AML-193 (cell line): ENCODE results near the gene BCAS4.

Source experiments
- DNase-seq, 2 experiments: peaks; one replicate each; lab custom pipeline; 2025; lab: John Stamatoyannopoulos, UW

BCAS4 gene

DNA sequence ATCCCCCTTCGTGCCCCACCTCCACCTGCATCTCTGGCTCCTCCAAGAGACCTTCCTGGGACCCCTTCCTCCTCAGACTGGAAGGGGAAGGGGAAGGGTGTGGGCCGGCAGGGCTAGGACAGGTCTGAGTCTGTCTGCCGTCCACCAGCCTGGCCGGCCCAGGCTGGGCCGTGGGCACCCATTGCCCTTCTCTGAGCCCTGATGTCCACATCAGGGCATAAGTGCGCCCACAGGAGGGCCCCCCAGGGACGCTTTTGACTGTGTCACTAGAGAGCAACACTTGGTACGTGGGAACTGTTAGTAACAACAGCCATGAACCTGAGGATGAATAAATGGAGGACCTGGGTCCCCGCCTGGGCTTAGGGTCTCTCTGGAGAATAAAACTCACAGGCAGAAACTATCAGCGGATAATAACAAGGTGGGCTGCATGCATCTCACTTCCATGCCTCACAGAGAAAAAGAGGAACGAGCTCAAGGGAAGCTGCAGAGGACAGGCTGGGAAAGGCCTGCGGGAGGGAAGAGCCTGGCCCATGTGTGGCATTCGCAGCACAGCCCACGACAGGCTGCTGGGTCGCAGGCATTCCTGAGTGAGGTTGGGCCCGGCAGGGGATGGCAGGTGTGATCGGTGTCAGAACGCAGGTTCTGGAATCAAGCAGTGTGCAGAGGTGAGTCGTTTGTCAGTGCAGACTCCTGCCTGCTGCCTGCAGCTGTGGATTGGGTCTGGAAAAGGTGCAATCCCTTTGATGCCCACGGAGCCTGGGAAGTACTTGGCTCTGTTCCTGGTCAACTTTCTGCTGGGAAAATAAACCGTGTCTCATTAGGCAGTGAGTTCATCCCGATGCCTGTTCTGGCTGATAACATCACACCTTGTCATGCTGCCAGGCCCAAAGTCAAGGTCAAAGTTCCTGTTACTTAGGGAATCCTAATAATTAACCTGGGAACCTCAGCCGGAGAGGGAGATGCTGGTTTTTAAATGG is 60.9 kb downstream of the BCAS4 start:
- no peak for DNase-seq

DNA sequence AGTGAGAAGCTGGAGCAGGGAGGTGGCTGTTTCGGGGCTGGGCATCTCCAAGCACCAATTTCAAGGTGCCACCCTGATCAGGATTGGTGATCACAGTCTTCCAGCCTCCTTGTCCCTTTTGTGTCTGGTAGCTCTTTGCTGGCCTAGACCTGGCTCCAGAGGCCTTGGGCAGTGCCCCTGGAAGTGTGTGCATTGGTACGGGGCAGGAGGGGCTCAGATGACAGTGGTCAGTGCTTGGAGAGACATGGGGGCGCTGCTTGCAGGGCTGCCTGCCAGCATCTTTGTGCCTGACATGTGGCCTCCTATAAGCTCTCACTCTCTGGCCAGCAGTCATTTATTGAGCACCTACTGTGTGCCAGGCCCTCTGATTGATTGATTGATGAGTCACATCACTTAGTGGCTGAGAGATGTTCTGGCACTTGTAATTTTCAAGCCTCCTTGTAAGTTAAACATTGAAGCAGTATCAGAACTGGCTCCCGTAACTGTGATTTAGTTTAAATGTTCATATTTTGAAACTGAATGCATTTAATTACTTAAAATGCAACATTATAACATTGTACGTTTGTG is 61.7 kb downstream of the BCAS4 start:
- DNase-seq, result no peak

DNA sequence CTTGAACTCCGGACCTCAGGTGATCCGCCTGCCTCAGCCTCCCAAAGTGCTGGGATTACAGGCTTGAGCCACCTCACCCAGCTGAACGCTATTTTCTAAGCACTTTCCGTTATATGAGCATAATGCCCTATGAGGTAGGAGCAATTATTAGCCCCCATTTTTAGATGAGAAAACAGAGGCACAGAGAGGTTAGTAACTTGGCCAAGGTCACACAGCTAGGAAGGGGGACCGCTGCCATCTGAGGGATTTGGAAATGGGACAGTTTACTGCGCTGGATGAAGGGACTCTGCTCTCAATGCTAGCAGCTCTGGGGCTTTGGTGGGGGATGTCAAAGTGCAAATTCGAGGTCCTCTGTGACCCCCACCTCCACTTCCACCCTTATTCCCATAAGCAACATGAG is 62.5 kb downstream of the BCAS4 start:
- no peak for DNase-seq

DNA sequence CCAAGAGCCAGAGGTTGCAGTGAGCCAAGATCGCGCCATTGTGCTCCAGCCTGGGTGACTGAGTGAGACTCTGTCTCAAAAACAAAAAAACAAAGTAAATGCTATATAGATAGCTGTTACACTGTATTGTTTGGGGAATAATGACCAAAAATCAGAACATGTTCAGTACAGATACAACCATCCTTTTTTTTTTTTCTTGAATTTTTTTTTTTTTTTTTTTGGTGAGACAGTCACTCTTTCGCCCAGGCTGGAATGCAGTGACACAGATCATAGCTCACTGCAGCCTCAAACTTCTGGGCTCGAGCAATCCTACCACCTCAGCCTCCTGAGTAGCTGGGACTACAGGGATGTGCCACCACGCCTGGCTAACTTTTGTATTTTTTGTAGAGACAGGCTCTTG is 63.7 kb downstream of the BCAS4 start:
- no peak for DNase-seq

DNA sequence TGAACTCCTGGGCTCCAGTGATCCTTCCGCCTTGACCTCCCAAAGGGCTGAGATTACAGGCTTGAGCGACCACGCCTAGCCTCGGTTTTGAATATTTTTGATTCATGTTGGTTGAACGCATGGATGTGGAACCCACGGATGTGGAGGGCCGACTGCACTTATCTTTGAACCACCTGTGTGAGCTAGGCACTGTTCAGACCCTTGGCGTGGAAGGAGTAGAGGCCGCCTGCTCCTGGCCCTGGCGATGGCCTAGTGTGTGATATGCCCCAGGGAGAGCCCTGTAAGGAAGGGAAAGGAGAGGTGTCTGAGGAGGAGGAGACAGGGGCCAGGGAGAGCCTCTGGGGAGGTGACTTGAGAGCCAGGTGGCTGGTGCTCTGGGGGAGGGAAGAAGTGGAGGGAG is 64.3 kb downstream of the BCAS4 start:
- DNase-seq, result no peak

DNA sequence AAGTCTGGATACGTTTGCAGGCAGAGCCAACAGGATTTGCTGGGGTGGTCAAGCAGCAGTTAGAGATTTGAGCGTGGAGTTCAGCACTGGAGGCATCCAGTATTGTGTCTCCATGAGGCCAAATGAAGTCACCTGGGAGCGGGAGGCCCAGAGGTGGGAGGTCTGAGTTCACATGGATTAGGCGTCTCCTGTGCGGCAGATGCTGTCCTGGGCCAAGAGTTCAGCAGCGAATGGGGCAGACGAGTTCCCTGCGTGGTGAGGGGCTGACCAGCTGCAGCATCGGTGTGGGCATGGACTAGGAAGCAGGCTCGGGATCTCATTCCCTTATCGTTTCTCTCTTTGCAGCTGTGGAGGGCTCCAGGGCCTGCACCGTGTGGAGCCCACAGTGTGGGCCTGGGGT is 66.2 kb downstream of the BCAS4 start:
- DNase-seq, result no peak

DNA sequence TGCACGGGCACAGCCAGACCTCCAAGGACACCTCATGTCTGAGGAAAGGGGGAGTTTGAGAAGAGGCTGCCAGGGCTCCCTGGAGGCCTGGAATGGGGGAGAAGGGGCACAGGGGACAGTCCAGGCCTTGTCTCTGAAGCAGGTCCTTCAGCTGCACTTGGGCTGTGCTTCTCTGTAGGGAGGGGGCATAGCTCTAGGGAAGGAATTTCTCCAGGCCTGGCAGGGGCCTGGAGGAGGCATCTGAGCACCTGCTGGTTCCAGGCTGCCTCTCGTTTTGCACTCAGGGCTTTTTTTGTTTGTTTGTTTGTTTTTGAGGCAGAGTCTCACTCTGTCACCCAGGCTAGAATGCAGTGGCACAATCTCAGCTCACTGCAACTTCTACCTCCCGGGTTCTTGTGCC is 67.7 kb downstream of the BCAS4 start:
- DNase-seq, result no peak

DNA sequence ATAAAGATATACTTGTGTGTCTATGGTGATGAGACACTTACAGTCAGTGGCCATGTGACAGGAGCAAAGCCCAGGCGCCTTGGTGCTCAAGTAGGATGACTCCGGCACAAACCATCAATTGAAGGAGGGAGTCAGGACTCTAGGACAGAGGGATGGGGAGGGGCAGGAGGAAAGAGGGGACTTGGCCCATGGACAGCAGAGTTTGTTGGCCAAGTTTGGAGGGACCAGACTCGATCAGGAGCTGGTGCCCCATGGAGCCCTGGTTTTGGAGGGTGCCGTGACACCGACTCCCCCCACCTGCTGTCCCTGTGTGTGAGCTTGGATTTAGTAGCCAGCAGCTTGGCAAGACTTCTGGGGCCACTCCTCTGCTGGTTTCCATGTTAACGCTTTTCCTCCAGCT is 70.3 kb downstream of the BCAS4 start:
- no peak for DNase-seq

DNA sequence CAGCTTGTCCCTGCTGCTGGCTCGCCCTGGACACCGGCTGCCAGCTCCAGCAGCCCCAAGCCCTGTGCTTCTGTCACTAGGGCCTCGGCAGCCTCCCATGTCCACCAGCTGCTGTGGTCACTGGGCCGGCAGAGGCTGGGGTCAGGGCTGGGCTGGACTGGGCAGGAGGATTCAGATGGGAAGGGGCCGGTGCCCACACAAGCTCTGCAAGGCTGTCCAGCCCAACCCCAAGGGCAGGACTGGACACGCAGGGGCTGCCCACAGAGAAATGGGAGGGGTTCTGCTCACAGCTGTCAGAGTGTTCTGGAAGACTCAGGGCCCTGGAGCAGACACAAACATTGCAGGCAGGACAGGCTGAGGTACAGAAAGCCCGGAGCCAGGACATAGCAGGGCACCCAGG is 70.7 kb downstream of the BCAS4 start:
- no peak for DNase-seq

DNA sequence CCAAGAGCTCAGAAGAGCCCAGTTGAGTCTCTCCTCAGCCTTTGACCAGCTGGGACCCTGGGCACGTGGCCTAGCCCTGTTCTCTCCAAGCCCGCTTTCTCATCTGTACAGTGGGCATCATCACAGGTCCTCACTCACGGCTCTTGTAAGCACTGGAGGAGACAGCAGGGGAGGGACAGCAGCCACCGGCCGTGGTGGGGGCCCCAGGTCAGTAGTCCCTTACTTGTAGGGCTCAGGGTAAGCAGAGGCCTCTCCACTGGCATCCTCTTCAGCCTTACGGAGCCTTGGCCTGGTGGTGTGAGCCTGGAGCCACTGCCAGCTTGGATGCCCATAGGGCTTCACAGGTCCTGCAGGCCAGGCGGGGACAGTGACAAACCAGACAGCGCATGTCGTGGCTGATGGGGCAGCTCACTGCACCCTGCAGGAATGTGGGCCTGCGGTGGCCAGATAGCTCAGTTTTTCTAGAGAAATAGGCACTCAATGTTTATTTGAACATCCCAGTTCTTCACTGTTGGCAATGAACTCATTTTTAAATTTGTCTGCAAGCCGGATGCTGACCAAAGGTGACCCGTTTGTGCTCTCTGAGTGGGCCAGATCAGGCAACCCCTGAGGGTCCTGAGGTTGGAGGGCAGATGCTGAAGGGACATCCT is 71.3 kb downstream of the BCAS4 start:
- no peak for DNase-seq

DNA sequence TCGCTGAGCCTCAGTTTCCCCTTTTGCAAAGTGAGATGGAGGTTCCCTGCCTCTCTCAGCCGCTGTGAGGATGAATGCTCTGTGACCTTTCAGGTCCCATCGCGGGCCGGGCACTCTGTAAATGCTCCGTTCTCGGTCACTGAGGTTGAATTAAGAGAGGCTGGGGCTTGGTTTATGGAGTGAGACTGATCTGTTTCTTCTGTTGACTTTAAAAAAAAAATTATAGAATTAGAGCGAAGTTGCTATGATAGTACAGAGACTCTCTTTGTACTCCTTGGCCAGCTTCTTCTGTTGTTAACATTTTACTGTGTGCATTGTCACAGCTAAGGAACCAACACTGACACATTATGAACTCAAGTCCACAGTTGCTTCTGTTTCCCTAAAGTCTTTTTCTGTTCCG is 72.0 kb downstream of the BCAS4 start:
- DNase-seq, result no peak

DNA sequence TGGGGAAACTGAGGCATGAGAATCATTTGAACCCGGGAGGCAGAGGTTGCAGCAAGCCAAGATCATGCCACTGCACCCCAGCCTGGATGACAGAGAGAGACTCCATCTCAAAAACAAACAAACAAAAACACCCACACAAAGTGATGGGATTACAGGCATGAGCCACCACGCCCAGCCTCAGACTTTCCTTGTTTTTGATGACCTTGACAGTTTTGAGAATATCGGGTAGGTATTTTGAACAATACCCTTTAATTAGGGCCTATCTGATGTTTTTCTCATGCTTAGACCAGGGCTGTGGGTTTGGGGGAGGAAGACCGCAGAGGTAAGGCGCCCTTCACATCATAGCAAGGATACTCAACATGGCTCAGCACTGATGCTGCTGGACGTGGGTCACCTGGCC is 72.9 kb downstream of the BCAS4 start:
- DNase-seq, result no peak

DNA sequence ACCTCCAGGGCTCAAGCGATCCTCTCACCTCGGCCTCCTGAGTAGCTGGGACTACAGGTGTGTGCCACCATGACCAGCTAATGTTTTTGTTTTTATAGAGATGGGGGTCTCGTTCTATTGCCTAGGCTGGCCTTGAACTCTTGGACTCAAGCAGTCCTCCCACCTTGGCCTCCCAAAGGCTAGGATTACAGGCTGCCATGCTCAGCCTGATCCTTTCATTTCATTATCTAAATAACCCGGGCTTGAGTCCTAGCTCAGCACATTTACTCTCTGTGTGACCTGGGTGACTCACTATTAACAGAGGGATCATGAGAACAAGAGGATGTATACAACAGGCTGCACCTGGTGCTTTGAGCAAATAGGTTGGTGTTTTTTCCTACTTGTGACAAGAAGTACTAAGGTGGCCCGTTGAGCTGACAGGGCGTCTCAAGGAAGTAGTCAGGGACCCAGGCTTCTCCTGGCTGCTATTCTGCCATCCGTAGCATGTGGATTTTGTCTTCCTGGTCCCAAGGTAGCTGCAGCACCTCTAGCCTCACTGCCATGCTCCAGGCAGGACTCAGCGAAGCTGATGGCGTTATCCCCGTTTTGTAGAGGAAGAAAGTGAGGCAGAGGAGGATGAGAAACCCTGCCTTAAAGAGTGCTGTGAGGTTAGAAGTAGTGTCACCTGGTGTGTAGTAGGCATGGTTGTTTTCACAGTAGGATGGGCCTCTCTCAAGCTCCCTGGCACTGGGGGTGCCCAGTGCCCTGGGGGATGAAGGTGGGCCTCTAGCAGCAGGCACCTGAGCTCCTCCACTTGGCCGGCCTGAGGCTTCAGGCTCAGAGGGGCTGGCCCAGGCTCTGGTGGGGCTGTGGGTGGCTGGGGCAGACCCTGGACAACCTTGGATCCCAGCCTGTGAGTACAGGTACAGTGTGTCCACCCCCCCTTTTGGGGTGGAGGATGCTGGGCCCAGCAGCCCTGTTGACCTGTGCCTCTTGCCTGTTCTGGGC is 73.9 kb downstream of the BCAS4 start:
- no peak for DNase-seq

DNA sequence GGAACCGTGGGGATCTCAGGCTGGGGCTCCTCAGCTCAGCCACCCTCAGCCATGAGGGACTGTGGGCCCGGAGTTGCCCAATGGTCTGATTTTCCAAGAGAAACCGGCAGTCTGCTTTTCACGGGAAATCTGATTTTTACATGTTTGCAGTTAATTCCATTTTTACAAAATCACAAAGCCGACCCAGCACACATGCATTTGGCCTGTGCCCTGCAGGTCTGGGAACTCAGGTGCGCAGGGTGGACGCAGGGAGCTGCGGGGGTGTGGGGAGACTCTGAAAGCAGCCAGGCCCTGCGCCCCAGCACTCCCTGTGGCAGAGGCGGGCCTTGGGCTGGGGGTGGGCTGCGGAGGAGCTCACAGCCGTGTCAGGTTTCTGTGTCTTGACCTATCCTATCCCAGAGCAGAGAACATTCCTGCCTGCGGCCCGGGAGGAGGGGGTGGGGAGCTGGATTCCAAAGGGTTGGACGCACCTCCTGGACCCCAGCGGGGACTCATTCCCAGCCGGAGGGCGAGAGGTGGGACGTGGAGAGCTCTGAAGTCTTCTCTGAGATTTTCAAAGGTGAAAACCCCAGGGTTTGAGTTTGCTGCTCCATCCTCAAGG is 75.8 kb downstream of the BCAS4 start:
- DNase-seq, result no peak

DNA sequence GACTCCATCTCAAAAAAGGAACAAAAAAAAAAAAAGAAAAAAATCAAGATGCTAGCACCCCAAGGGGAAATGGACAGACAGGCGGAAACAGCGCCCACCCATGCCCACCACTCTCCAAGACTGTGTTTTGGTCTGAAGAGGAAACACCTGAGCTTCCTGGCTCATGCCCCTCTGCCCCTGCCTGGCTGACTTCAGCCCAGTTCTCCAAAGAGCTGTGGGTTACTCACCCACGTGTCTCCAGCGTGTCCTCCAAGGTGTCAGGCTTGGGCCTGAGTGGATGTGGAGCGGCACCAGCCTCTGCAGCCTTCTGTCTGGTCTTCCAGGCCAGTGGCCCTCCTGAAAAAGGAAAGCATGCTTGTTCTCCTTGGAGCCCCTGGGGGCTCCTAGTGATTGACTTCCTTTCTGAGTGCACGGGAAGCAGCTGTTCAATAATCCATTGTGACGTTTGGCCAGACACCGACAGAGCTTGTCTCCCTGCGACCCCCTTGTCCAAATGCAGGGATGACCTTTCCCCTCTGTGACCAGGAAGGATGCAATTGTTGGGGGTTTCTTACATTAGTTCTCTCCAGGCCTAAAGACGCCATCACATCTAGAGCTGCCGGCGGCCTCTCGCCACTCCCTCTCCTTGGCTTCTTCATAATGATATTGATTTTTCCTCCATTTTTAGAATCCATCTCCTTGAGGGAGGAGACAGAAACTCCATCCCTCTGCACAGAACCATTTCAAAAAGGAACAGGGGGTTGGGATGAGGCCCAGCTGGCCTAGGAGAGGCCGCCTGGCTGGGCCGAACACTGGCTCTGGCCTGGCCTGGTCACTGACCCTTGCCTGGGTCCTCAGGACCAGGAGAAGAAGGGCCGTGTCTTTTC is 77.9 kb downstream of the BCAS4 start:
- DNase-seq, result no peak

DNA sequence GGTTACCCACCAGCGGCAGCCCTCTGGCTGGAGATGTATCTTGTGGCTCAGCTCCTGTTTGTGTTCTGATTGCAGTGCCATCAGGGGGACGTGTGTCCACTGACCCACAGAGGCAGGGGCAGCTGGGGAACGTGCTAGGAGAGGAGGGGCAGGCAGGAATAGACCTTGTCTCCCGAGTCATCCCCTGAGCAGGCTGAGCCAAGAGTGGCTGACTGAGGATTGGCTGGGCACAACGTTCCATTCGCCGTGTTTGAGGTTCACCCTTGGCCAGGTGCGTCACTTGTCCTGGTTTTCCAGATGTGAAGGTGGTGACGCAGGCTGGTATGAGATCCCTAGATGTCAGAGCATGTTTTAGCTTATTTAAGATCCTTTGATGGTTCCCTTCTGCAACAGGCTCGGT is 78.7 kb downstream of the BCAS4 start:
- DNase-seq, result no peak

DNA sequence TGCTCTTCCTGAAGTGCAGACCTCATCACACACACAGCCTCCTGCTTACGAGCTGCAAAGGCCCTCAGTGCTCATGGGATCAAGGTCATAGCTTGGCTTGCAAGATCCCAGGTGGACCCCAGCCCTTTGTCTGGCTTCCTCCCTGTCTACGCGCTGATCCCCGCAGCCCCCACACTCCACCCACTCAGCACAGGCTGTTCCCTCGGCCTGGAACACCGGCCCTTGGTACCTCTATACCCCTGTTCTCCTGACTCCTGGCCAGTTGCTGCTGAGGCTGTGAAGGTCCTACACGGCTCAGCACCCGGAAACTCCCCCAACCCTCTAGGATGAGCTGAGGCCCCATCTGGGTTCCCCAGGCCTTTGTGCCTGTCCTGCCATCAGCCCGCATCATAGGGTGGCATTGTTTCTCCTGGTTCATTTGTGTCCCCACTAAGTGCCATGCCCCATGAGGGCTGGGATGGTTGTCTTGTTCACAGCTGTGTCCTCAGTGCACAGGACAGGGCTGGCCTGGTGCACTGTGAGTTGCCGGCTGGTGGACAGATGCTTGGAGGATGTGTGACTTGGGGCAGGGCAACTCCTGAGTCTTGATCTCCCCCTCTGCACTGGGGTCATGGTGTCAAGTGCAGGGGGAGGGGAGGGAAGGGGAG is 79.4 kb downstream of the BCAS4 start:
- DNase-seq, result no peak

DNA sequence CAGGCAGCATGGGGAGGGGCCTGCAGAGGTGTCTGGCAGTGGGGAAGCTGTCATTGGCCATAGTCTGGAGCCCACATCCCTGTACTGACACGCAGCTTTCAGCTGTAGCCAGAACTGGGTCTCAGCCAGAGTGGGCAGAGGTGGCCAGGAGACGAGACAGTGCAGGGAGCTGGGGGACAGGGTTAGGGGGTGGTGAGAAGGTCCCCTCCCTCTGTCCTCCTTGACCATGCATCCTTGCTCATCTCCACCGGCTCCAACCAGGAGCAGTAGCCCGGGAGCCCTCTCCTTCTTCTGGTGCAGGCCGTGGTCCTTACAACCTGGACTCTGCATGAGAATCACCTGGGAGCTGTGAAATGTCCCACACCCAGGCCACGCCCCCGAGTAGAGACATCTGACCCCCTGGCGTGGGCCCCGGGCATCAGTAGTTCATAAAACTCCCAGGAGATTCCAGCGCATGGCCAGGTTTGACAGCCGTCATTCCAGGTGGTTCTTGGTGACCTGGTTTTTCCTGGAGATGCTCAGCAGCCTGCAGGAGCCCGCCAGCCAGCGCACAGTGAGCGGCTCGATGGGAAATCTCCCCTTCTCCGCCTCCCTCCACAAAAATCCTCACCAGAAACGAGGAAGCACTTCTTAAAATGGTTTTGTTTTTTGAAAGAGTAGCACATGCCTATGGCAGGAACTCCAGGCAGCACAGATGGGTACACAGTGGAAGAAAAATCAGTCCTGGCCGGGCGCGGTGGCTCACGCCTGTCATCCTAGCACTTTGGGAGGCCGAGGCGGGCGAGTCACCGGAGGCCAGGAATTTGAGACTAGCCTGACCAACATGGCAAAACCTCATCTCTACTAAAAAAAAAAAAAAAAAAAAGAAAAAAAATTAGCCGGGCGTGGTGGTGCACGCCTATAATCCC is 80.2 kb downstream of the BCAS4 start:
- no peak for DNase-seq
